ENCODE measurements around the gene SCO2. TPM values are rescaled to one million over a fixed set of nuclear protein-coding genes. Genes with fewer than 3 reads are reported as not detected.

SCO2 gene
- total RNA-seq, 2 donors from 2014 or later, result 0.89 to 2.3 TPM

- H3K27ac ChIP-seq (ENCODE audit: low read depth, low read length), result no peak overlapping the region
- Mint-ChIP-seq H3K27ac (peak overlapping the region; percentile 87), H3K27me3 (ENCODE audit: insufficient read depth) (no peaks in the 10 kb centered on the region), H3K4me3 (peak overlapping the region; percentile 95), H3K4me1 (peaks cover 8% of the 10 kb centered on the region), H3K9me3 (no peaks in the 10 kb centered on the region), H3K36me3 (ENCODE audit: low read depth) (peaks cover 2% of the 10 kb centered on the region)
- no peaks in the 10 kb centered on the region for H3K9me3 ChIP-seq (ENCODE audit: control insufficient read depth, low read length)
- H3K4me1 ChIP-seq (ENCODE audit: control insufficient read depth, insufficient read depth, low read length), result peaks cover 8% of the 10 kb centered on the region
- H3K36me3 ChIP-seq (ENCODE audit: control insufficient read depth, insufficient read depth, low read length), result peaks cover 15% of the 10 kb centered on the region
- H3K9ac ChIP-seq (ENCODE audit: extremely low read depth, low read length, poor library complexity, severe bottlenecking), result peak overlapping the region; percentile 69
- TF ChIP-seq CTCF (conservative IDR thresholded peaks at IDR 0.05), result no peak
- peak overlapping the region; percentile 97 for H3K4me3 ChIP-seq (ENCODE audit: low read length)
- no peaks in the 10 kb centered on the region for H3K27me3 ChIP-seq (ENCODE audit: control insufficient read depth, insufficient read depth, low read length, poor library complexity, severe bottlenecking)
- peak; percentile 64 for DNase-seq
- 45 to 47% methylated on average over 3 to 21 of the region's 21 CpGs for WGBS, 2 experiments (ENCODE audit: insufficient coverage in 1 of 2, insufficient read length in 1 of 2)
These were observed 18.6 kb downstream of the SCO2 start for GRCh38 chr22:50506611-50507420.

GRCh38 chr22:50505776-50506610, 19.4 kb downstream of the SCO2 start:
- Mint-ChIP-seq H3K4me3 (peak overlapping the region; percentile 95), H3K9me3 (no peaks in the 10 kb centered on the region), H3K27ac (no peak overlapping the region), H3K36me3 (ENCODE audit: low read depth) (peaks cover 2% of the 10 kb centered on the region), H3K27me3 (ENCODE audit: insufficient read depth) (no peaks in the 10 kb centered on the region), H3K4me1 (peaks cover 8% of the 10 kb centered on the region)
- no peak overlapping the region for H3K27ac ChIP-seq (ENCODE audit: low read depth, low read length)
- H3K9ac ChIP-seq (ENCODE audit: extremely low read depth, low read length, poor library complexity, severe bottlenecking), result no peak overlapping the region
- no peaks in the 10 kb centered on the region for H3K9me3 ChIP-seq (ENCODE audit: control insufficient read depth, low read length)
- no peaks in the 10 kb centered on the region for H3K27me3 ChIP-seq (ENCODE audit: control insufficient read depth, insufficient read depth, low read length, poor library complexity, severe bottlenecking)
- 89 to 91% methylated on average over 23 to 41 of the region's 41 CpGs for WGBS, 2 experiments (ENCODE audit: insufficient coverage in 1 of 2, insufficient read length in 1 of 2)
- TF ChIP-seq CTCF (conservative IDR thresholded peaks at IDR 0.05), result no peak
- peak overlapping the region; percentile 97 for H3K4me3 ChIP-seq (ENCODE audit: low read length)
- H3K36me3 ChIP-seq (ENCODE audit: control insufficient read depth, insufficient read depth, low read length), result peaks cover 15% of the 10 kb centered on the region
- H3K4me1 ChIP-seq (ENCODE audit: control insufficient read depth, insufficient read depth, low read length), result peaks cover 8% of the 10 kb centered on the region
- DNase-seq, result no peak

- Mint-ChIP-seq H3K9me3 (no peaks in the 10 kb centered on the region), H3K27me3 (ENCODE audit: insufficient read depth) (no peaks in the 10 kb centered on the region), H3K4me1 (peaks cover 8% of the 10 kb centered on the region), H3K4me3 (no peak overlapping the region), H3K36me3 (ENCODE audit: low read depth) (peaks cover 2% of the 10 kb centered on the region), H3K27ac (no peak overlapping the region)
- H3K9ac ChIP-seq (ENCODE audit: extremely low read depth, low read length, poor library complexity, severe bottlenecking), result no peak overlapping the region
- no peaks in the 10 kb centered on the region for H3K9me3 ChIP-seq (ENCODE audit: control insufficient read depth, low read length)
- H3K27ac ChIP-seq (ENCODE audit: low read depth, low read length), result no peak overlapping the region
- WGBS, 2 experiments (ENCODE audit: insufficient coverage in 1 of 2, insufficient read length in 1 of 2), result 90 to 92% methylated on average over 8 to 14 of the region's 14 CpGs
- H3K27me3 ChIP-seq (ENCODE audit: control insufficient read depth, insufficient read depth, low read length, poor library complexity, severe bottlenecking), result no peaks in the 10 kb centered on the region
- H3K36me3 ChIP-seq (ENCODE audit: control insufficient read depth, insufficient read depth, low read length), result peaks cover 15% of the 10 kb centered on the region
- no peak for TF ChIP-seq CTCF (conservative IDR thresholded peaks at IDR 0.05)
- DNase-seq, result no peak
- no peak overlapping the region for H3K4me3 ChIP-seq (ENCODE audit: low read length)
- peaks cover 8% of the 10 kb centered on the region for H3K4me1 ChIP-seq (ENCODE audit: control insufficient read depth, insufficient read depth, low read length)
These were observed 20.1 kb downstream of the SCO2 start for GRCh38 chr22:50505276-50505775.
